GM19099 (cell line): Measurements from ENCODE around the gene RNU6-9.

ENCODE experiments used
- POLR2A ChIP-seq: IDR thresholded peaks from 3 replicates; pipeline ENCODE4 v1.6.1; 2011; ENCODE audit warnings: low read depth; ENCODE audit not compliant: insufficient read length; ENCODE audit errors: extremely low read depth

The RNU6-9 gene

GRCh38 chr19:871446-872265 is 21.6 kb upstream of the RNU6-9 start:
- no peak for TF ChIP-seq POLR2A

GRCh38 chr19:872266-872951 is 20.9 kb upstream of the RNU6-9 start:
- TF ChIP-seq POLR2A = no peak

GRCh38 chr19:873084-873483 is 20.2 kb upstream of the RNU6-9 start:
- TF ChIP-seq POLR2A = no peak

- no peak for TF ChIP-seq POLR2A
Measured at GRCh38 chr19:873561-874041, 19.7 kb upstream of the RNU6-9 start.

DNA sequence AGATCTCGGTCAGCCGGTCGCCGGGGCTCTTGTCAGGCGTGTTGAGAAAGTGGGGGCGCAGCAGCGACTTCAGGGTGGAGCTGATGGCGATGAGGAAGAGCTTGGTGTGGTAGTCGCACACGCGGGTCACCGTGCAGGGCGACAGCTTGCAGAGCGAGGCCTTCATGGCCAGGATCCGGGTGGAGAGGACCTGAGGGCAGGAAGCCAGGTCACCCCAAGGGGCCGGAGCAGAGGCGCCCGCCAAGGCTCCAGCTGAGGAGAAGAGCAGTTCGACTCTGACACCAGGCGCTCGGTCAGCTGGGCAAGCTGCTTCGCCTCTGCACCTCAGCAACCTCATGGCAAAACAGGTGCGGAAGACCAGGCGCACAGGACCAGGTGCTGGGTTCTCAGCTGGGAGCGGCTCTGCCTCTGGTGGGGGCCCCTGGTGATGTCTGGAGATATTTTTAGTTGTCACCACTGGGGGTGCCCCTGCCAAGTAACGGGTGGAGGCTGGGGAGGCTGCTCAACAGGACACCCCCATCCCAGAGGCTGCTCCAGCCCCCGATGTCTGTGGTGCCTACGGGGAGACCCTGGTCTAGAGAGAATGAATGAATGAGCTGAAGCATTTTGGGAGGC is 17.9 kb upstream of the RNU6-9 start:
- TF ChIP-seq POLR2A = no peak

DNA sequence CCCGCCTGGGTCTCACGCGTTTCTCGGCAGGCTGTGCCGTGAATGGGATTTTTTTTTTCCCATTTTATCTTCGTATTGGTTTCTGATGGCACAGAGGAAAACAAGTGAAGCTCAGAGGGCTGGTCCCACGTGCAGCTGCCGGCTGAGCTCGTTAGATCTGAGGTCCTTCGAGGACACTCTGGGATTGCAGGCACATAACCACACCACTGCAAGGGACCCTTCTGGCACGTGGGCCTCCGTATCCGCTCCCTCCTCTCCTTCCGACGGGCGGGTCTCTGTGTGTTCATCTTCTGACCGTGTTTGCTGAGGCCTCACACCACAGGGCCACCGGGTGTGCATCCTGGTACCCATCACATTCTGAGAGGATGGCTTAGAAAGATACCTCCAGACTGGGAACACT is 17.2 kb upstream of the RNU6-9 start:
- TF ChIP-seq POLR2A = no peak

DNA sequence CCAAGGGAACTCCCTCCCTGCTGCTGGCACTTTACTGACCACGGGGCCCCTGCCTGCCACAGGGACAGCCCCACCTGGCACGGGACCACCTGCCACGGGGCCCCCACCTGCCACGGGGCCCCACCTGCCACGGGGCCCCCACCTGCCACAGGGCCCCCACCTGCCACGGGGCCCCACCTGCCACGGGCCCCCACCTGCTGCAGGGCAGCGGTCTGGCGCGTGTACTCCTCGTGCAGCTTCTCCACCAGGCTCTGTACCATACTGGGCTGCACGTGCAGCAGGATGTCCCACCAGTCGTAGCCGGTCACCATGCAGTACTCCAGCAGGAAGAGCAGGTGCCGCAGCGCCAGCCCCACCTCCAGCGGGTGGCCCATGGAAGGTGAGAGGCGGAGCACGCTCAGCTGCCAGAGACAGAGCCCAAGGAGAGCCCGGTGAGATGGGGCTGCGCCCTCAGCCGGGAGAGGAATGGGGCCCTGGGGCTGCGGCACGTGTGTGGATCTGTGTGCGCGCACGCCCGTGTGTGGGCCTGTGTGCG is 16.4 kb upstream of the RNU6-9 start:
- no peak for TF ChIP-seq POLR2A

- TF ChIP-seq POLR2A = no peak
Measured at GRCh38 chr19:879711-880438, 13.4 kb upstream of the RNU6-9 start.

DNA sequence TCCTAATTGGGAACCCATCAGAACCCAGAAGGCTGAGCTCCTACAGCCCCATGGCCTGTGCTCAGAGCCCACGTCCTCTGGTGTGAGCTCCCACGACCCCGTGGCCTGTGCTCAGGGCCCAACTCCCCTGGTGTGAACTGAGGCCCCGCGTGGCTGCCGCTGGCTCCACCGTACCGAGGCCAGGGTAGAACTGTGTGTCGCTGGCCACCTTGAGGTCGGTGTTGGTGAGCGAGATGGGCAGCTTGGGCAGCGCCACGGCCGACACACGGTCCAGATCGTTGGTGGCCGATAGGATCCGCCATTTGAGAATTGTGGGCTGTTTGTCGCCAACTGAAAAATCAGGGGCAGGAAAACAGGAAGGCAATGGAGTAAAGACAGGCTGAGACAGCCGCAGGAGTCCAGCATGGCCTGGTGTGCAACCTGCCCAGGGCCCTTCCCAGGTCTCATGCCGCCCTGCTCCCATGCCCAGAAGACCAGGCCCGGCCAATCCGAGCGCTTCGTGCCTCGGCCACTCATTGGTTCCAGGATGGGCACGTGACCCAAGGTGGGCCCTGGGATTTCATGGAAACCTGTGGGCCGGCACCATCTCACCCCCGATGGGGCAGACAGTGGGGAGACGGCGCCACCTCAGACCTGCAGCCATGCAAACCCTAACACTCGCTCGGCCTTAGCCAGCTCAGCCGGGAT is 11.8 kb upstream of the RNU6-9 start:
- no peak for TF ChIP-seq POLR2A

DNA sequence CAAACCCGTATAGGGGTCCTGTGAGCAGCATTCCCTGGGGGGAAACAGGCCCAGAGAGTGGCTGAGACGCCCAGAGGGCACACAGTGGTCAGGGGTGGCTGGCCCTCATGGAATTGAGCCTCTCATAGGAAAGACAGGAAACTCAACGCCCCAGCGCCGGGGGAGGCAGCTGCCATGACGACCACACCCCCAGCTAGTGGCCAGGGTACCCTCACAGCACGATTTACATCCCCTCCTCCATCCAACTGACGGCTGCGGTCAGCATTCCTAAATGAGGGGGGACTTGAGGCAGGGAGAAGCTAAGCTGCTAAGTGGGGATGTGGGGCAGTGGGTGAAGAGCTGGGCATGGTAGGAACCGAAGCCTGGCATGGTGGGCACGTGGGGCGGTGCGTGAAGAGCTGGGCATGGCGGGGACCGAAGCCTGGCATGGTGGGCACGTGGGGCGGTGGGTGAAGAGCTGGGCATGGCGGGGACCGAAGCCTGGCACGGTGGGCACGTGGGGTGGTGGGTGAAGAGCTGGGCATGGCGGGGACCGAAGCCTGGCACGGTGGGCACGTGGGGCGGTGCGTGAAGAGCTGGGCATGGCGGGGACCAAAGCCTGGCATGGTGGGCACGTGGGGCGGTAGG is 10.3 kb upstream of the RNU6-9 start:
- no peak for TF ChIP-seq POLR2A

DNA sequence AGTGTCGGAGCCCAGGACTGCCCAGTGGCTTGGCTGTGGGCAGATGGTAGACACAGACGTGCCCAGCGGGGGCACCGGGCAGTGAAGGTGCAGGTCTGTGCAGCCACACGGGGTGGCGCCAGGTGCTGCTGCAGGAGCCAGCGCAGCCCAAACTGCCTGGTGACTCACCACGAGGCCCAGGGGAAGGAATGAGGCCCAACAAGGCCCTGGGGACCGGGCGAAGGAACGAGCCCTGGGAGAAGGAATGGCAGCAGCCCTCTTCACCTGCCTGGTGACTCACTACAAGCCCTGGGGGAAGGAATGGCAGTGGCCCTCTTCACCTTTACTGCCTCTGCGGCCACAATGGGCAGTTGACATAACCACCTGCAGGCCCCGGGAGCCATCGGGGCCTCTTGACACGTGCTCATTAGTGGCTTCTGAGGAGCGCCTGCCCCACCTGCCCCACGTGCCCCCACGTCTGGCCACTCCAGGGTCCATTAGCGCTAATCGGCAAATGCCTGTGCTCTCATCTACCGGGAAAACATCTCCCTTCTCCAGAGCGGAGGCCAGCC is 9.5 kb upstream of the RNU6-9 start:
- TF ChIP-seq POLR2A = no peak

DNA sequence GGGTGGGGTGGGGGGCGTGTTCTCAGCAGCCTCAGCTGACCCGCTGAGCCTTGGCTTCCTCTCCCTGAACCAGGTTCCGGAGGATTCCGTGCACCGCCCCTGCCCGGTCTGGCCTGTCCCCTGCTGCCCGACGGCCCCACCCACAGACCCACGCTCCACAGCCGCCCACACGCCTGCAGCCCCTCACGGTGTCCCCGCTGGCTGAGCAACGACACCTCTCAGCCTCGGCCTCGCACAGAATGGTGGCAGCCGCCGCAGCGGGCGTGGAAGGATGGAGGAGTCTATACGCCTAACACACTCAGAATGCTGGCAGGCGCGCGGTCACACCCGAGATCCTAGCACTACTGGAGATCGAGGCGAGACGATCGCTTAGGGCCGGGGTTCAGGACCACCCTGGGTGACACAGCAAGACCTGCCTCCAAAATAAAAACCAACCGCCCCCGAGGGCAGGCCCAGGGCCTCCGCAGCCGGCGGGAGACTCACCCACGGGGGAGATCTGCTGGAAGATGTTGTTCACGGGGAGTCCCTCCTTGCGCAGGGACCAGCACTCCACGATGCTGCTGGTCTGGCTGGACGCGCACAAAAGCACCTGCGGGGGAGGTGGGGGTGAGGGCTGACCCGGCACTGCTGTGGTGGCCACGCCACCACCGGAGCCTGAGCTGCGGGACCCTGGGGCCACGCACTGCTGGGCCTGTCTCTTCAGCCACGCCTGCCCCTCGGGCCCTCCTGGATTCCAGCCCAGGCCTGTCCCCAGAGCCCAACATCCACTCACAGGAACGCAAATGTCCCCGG is 8.7 kb upstream of the RNU6-9 start:
- TF ChIP-seq POLR2A = no peak
